SK-N-MC (cell line): ENCODE measurements around the gene ADIG.

ENCODE experiments used
- EZH2 ChIP-seq: fragments of 200-600 bp; sonication (generic); IDR thresholded peaks from one replicate; pipeline ENCODE4 v1.6.1; 2017; ENCODE audit warnings: antibody characterized with exemption
- POLR2AphosphoS5 ChIP-seq: IDR thresholded peaks from 2 replicates; pipeline ENCODE4 v1.6.1; 2012; ENCODE audit warnings: mild to moderate bottlenecking, low read depth, low read length, borderline replicate concordance

GRCh38 chr20:38543014-38543906 lies 37.7 kb upstream of the ADIG start:
- no peak for TF ChIP-seq POLR2AphosphoS5
- no peak for TF ChIP-seq EZH2
